ENCODE measurements around the gene KDM8.

The KDM8 gene

DNA sequence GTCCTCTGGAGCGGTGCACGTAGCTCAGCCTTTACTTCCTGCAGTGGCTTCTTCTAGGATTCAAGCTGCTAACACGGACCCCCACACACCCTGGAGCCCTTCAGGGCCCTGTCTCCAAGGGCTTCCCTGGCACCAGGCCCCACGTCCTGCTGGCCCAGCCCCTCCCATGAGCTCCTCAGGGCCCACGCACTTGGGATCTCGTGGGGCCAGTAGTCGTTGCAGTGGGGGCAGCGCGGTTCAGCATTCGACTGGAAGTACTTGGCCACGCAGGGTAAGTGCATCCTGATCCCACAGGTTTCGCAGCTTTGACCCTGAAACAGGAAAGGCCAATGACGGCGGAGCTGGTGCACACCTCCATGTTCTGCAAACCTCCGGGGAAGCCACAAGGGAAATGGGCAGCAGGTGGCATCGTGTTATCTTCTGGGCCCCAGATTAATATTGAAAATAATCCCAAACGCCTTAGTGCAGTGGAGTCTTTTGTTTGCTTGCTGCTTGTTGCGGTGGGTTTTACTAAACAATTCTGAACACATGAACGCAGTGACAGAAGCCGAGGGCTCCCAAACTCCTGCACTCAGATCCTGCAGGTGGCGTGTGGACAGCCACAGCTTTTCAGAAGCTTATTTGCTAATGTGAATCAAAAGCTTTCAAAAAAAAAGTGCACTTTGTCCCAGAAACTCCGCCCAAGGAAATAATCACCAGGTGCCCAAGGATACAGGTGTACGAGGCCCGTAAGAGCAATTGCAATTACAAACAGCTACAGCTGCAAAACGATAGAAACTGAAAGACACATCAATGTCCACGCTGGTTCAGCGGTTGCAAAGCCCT is 22.4 kb downstream of the KDM8 start:
- in situ Hi-C loops (cut with HindIII; ENCODE audit: low pct_ligation_motif_present, low sequenced_read_pairs), result no loop called here
- H3K4me3 ChIP-seq (ENCODE audit: low read depth, low read length), result no peak overlapping the region
- no peak for DNase-seq
- no peak overlapping the region for H3K27ac ChIP-seq
- peaks cover 3% of the 10 kb centered on the region for H3K36me3 ChIP-seq (replicated peaks)
- H3K27me3 ChIP-seq (replicated peaks), result no peaks in the 10 kb centered on the region
- peak; percentile 15 for TF ChIP-seq CTCF (IDR thresholded peaks at IDR 0.05; ENCODE audit: low read depth, low read length, missing control alignments)

DNA sequence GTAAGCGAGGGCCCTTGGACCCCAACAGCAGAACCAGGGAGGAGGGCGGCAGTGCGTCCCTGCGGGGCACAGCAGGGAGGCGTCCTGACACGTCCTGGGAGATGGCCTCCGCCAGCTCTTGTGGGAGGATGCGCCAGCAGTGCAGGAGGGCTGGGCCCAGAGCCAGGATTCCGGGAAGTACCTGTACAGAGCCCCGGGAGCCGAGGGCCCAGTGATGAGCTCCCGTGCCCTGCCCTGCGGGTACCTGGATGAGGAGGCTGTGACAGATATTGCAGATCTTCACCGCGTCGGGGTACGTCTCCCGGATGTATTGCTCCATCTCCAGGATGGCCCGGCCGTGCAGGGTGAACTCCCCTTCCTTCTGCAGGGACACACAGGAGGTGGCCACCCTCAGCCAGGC is 23.1 kb downstream of the KDM8 start:
- Histone ChIP-seq H3K4me3 (ENCODE audit: low read depth, low read length) (no peak overlapping the region), H3K27me3 (replicated peaks) (no peaks in the 10 kb centered on the region), H3K27ac (no peak overlapping the region), H3K36me3 (replicated peaks) (peaks cover 3% of the 10 kb centered on the region)
- DNase-seq, result no peak
- in situ Hi-C loops (cut with HindIII; ENCODE audit: low pct_ligation_motif_present, low sequenced_read_pairs), result no loop called here
- no peak for TF ChIP-seq CTCF (IDR thresholded peaks at IDR 0.05; ENCODE audit: low read depth, low read length, missing control alignments)

DNA sequence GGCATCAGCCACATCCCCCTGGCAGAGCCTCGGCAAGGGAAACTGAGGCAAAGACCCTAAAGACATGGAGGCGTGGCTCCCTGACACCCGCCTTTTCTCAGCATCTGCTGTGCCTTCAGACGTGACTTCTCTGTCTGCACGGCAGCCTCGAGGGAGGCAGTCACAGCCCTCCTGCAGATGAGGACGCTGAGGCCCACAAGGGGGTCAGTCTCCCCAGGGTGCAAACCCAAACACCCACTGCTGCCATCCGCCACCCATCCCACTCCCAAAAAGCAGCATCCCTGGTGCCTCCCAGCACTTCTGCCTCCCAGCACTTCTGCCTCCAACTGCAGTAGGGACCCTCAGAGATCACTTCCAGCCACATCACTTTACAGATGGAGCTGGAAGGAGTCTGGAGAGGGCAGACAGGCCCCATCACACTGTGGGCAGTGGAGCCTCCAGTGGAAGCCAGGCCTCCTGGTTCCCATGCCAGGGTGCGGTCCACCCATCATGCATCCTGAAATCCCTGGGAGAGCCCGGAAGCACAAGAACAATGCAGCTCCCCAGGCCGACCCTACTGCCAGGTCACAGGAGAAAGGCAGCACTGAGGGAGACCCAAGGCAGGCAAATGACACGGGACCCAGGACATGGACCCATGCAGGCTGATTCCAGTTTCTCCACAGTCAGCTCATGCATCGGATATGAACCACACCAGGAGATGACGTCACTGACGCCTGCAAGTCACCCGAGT is 23.8 kb downstream of the KDM8 start:
- no peak for TF ChIP-seq CTCF (IDR thresholded peaks at IDR 0.05; ENCODE audit: low read depth, low read length, missing control alignments)
- no peak for DNase-seq
- in situ Hi-C loops (cut with HindIII; ENCODE audit: low pct_ligation_motif_present, low sequenced_read_pairs), result no loop called here
- Histone ChIP-seq H3K27me3 (replicated peaks) (no peaks in the 10 kb centered on the region), H3K27ac (no peak overlapping the region), H3K36me3 (replicated peaks) (peaks cover 3% of the 10 kb centered on the region), H3K4me3 (ENCODE audit: low read depth, low read length) (no peak overlapping the region)

- DNase-seq, result no peak
- Histone ChIP-seq H3K27me3 (replicated peaks) (no peaks in the 10 kb centered on the region), H3K36me3 (replicated peaks) (peaks cover 3% of the 10 kb centered on the region), H3K27ac (no peak overlapping the region), H3K4me3 (ENCODE audit: low read depth, low read length) (no peak overlapping the region)
- in situ Hi-C loops (cut with HindIII; ENCODE audit: low pct_ligation_motif_present, low sequenced_read_pairs), result no loop called here
- TF ChIP-seq CTCF (IDR thresholded peaks at IDR 0.05; ENCODE audit: low read depth, low read length, missing control alignments), result no peak
Measured at GRCh38 chr16:27228045-27228444, 24.7 kb downstream of the KDM8 start.

GRCh38 chr16:27228621-27229501 is 25.5 kb downstream of the KDM8 start:
- peaks cover 3% of the 10 kb centered on the region for H3K36me3 ChIP-seq (replicated peaks)
- no peak overlapping the region for H3K27ac ChIP-seq
- in situ Hi-C loops (cut with HindIII; ENCODE audit: low pct_ligation_motif_present, low sequenced_read_pairs), result no loop called here
- TF ChIP-seq CTCF (IDR thresholded peaks at IDR 0.05; ENCODE audit: low read depth, low read length, missing control alignments), result no peak
- no peaks in the 10 kb centered on the region for H3K27me3 ChIP-seq (replicated peaks)
- no peak for DNase-seq
- H3K4me3 ChIP-seq (ENCODE audit: low read depth, low read length), result no peak overlapping the region
